Neural cell (in vitro differentiated cells): Measurements from ENCODE around the gene SPRY4.

Experiments used
- CTCF ChIP-seq: fragments of 450-650 bp; IDR thresholded peaks from 2 replicates; pipeline ENCODE4 v1.5.1; 2014; ENCODE audit warnings: antibody characterized with exemption, mild to moderate bottlenecking, moderate library complexity; ENCODE audit not compliant: poor library complexity, severe bottlenecking
- EP300 ChIP-seq: fragments of 450-650 bp; conservative IDR thresholded peaks from 2 replicates; pipeline ENCODE4 v1.6.1; 2014; ENCODE audit warnings: antibody characterized with exemption, mild to moderate bottlenecking, moderate library complexity; ENCODE audit not compliant: poor library complexity, severe bottlenecking
- EZH2 ChIP-seq: fragments of 200-600, 300-800 bp; shearing (Covaris generic), sonication (generic); IDR thresholded peaks from 2 replicates; pipeline ENCODE4 v1.6.1; 2014; ENCODE audit warnings: antibody characterized with exemption, low read length, borderline replicate concordance, mild to moderate bottlenecking; ENCODE audit not compliant: insufficient read depth, poor library complexity, severe bottlenecking
- MXI1 ChIP-seq: fragments of 450-650 bp; conservative IDR thresholded peaks from 2 replicates; pipeline ENCODE4 v1.6.1; 2014; ENCODE audit warnings: antibody characterized with exemption, mild to moderate bottlenecking; ENCODE audit not compliant: poor library complexity, severe bottlenecking
- RAD21 ChIP-seq: fragments of 450-650 bp; conservative IDR thresholded peaks from 2 replicates; pipeline ENCODE4 v1.6.1; 2014; ENCODE audit warnings: antibody characterized with exemption, mild to moderate bottlenecking, moderate library complexity

- TF ChIP-seq MXI1 (no peak), RAD21 (no peak), CTCF (no peak), EZH2 (no peak), EP300 (no peak)
Observed at GRCh38 chr5:142292808-142293207, 32.0 kb downstream of the SPRY4 start.
